Activated CD8-positive, alpha-beta memory T cell treated with anti-CD3 and anti-CD28 coated beads, Interleukin-2, amount 50 U/mL, for 24 hours (primary cell): ENCODE measurements around the gene NECAP2.
"Not testable (repeated sequence)": the region's sequence is repeated elsewhere in the genome, so short reads cannot be mapped to it uniquely, and the experiment has no call there.

Experiments
- DNase-seq: peaks from one replicate; pipeline ENCODE4 v3.0.0-alpha.2; 2020; ENCODE audit errors: extremely low read depth

NECAP2 gene

GRCh38 chr1:16430606-16431005 is 9.9 kb upstream of the NECAP2 start:
- DNase-seq = no peak

DNA sequence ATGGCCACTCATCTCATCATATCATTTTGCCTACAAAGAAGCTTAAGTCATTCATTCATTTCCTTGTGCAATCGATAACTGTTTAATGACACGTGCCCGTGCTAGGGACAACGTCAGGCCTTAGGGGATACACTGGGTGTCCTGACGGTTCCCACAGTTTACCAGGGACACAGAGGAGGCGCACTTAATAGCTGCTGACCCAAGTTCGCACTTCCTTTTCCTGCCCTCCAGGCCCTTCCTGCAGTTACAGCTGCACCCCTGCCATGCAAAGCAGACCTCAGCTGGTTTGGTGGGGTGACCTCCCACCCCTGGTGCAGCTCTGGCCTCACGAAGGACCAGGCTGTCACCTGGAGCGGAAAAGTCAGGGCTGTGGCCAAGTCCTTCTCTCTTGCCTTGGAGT is 7.5 kb upstream of the NECAP2 start:
- no peak for DNase-seq

DNA sequence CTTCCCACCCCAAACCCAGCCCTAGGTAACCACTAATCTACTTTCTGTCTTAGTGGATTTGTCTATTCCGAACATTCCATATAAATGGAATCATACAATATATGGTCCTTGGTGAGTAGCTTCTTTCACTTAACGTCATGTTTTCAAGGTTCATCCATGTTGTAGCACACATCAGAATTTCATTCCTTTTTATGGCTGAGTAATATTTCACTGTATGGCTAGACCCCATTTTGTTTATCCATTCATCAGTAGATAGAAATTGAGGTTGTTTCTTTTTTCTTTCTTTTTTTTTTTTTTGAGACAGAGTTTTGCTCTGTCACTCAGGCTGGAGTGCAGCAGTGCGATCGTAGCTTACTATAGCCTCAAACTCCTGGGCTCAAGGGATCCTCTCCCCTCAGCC is 6.5 kb upstream of the NECAP2 start:
- DNase-seq = no peak

GRCh38 chr1:16434501-16434900 is 6.0 kb upstream of the NECAP2 start:
- no peak for DNase-seq

DNA sequence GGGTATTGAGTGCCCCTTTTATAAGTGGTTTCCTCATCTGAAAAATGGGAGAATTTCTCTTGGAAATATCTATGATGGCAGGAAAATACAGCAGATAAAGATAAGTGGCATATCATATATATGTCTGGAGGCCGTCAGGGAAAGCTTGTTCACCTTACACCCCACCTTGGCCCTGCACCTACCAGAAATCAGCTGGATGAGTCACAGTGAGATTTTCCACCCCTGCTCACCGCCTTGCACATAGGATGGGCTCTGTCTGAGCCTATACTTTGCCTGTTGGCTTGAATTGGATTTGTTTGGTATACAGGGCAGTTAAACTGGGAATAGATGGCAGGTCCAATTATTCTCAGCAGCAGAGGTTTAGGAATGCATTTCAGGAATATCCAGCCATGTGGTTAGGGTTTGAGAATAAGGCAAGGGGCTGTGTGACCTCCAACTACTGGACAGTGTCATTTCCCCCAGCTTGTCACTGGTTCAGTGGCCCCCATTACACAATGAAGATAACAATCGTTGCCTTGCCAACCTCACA is 3.5 kb upstream of the NECAP2 start, which contains the start of gene SPATA21:
Gene SPATA21 (minus strand): TSS at position 479 of the 529 bp plus-strand sequence. CDS start 6,053 bp downstream, outside the sequence.
- DNase-seq = no peak

- no peak for DNase-seq
Measured at GRCh38 chr1:16438516-16438915, 2.0 kb upstream of the NECAP2 start.

DNA sequence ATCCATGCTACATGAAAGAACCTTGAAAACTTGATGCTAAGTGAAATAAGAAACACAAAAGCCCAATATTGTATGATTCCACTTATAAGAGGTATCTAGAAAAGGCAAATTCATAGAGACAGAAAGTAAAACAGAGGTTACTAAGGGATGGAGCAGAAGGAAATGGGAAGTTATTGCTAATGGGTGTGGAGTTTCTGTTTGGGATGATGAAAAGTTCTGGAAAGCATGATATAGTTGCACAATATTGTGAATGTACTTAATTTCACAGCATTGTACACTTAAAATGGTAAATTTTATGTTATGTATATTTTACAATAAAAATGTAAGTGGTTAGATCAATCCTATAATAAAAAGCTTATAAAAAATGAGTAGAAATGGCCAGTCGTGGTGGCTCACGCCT is 1.6 kb upstream of the NECAP2 start:
- no peak for DNase-seq

DNA sequence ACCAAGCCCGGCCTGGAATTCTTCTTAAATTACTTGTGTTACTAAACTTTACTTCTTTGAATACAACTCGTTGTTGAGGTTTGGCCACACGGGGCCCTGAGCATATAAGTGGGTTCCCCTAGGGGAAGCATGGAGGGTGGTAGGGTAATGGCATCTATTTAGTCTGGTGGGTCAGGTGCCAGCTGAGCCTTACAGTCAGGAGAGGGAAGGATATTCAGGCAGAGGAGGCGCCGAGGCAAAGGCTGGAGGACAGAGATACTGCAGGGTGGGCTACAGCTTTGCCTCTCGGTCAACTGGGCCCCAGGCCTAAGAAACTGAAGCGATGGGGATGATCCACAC is 424 bp upstream of the NECAP2 start:
- DNase-seq = no peak

GRCh38 chr1:16441282-16441665 is 750 bp downstream of the NECAP2 start:
- DNase-seq = no peak

- no peak for DNase-seq
Measured at GRCh38 chr1:16442265-16442664, 1.7 kb downstream of the NECAP2 start.

- DNase-seq = no peak
Measured at GRCh38 chr1:16442941-16443340, 2.4 kb downstream of the NECAP2 start.

- DNase-seq = no peak
Measured at GRCh38 chr1:16443975-16444770, 3.6 kb downstream of the NECAP2 start.

- no peak for DNase-seq
Measured at GRCh38 chr1:16445052-16445451, 4.5 kb downstream of the NECAP2 start.

DNA sequence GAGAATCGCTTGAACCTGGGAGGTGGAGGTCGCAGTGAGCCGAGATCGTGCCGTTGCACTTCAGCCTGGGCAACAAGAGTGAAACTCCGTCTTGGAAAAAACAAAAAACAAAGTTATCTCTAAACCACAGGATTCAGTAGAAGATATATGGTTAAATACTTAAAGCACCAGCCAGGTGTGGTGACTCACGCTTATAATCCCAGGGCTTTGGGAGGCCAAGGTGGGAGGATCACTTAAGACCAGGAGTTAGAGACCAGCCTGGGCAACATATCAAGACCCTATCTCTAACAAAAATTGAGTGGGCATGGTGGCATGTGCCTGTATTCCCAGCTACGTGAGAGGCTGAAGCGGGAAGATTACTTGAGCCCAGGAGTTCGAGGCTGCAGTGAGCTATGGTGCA is 5.6 kb downstream of the NECAP2 start:
- DNase-seq = no peak

- DNase-seq = no peak
Measured at GRCh38 chr1:16447641-16448040, 7.1 kb downstream of the NECAP2 start.

DNA sequence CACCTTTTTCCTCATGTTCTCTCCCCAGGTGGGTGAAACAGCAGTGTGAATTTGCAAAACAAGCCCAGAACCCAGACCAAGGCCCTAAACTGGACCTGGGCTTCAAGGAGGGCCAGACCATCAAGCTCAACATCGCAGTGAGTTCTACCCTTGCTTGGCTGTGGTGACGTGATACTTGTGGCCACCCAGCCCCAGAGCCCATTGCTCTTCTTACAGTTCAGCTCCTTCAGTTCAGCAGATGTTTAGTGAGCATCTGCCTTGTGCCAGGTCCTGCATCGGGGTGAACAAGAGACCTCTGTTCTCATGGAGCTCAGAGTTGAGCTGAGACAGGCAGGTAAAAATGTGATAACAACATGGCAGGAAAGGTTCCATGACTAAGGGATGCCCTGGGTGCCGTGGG is 8.5 kb downstream of the NECAP2 start:
- DNase-seq = no peak

DNA sequence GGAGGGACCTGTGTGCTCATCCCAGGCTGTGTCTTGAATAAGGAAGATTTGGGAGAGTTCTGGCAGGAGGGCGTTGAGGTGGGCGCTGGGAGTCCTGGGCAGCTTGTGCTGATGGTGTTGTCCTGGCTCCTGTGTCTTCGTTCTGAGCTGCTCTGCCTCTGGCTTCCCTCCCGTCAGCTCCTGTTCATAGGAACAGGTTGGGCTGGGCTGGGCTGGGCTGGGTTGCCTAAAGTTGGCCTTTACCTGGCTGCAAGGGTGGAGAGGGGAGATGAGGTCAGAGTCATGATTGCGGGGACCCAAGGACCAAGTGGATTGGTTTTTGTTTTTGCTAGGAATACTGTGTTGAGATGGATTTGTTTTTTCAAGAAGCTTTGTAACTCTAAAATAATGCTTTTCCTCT is 9.1 kb downstream of the NECAP2 start:
- no peak for DNase-seq

DNA sequence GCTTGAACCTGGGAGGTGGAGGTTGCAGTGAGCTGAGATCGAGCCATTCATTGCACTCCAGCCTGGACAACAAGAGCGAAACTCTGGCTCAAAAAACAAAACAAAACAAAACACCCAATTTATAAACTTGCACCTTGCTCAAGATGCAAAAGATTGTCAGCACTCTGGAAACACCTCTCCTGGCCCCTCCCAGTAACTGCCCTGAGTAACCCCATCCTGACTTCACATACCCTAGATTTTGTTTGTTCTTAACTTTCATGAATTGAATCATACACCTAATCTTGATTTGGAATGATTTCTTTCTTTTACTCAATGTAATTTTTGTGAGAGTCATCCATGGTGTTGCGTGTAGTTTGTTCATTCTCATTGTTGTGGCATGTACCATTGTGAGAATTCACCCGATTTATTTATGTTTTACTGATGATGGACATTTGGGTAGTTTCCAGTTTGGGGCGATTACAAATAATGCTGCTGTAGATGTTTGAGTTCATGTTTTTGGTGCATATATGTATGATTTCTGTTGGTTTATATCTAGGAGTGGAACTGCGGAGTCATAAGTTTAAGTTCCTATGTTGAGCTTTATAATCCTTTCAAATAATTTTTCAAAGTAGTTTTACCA is 10.4 kb downstream of the NECAP2 start:
- DNase-seq = no peak

GRCh38 chr1:16451841-16452528 is 11.5 kb downstream of the NECAP2 start:
- no peak for DNase-seq

DNA sequence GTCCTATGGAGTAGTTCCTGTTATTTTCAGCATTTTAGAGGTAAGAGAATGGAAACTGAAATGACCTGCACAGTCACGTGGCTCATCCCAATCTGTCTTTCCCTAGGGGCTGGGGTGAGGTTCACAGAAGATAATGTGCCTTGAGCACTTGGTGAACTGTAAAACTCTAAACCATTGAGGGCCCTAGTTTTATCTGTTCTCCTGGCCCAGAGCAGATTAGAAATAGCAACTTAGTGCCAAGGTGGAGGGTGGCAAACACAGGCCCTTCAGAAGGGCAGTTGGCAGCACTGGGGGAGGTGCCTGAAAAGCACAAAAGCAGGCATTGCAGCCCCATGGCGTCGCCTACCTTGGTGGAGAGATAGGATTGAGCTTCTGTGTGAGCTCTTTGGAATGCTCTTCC is 14.4 kb downstream of the NECAP2 start:
- not testable (repeated sequence) for DNase-seq

DNA sequence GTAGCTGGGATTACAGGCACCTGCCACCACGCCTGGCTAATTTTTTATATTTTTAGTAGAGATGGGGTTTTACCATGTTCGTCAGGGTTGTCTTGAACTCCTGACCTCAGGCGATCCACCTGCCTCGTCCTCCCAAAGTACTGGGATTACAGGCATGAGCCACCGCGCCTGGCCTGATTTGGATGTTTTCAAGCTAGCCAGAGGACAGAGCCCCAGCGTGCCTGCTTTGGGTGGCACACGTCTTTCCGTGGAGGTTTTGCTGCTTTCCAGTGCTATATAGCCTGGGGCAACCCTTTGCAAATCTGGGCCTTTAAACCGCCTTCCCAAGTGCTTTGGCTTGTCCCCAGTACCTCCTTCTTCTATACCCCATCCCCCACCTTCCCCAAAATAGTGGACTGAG is 15.6 kb downstream of the NECAP2 start:
- not testable (repeated sequence) for DNase-seq

DNA sequence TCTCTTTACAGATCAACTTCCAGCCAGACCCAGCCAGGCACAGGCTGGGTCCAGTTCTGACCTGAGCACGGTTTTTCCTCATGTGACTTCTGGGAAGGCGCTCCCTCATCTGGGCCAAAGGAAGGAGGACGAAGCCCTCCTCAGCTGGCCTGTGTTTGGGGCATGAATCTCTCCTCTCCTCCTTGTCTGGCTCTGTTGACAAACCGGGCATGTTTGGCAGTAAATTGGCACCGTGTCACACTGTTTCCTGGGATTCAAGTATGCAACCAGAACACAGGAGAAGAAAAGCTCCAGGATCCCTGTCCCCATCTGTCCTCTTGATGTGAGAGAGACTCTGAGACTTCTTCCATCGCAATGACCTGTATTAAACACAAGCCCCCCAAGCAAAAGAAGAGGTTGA is 18.3 kb downstream of the NECAP2 start:
- DNase-seq = no peak
